CD4-positive, alpha-beta T cell (primary cell): Measurements from ENCODE around the gene DTX3. TPM values are rescaled to one million over a fixed set of nuclear protein-coding genes. Genes with fewer than 3 reads are reported as not detected.

Experiments
- ATAC-seq: fragments of 200-7000 bp; cut with Tn5 transposase; one replicate; pipeline ENCODE4 v1.10.0; 2022; ENCODE audit warnings: mild to moderate bottlenecking; ENCODE audit not compliant: poor library complexity
- CTCF ChIA-PET: fragments of 350-600 bp; sonication (Branson Sonifier 250); formaldehyde crosslinking; loops from one replicate; lab custom pipeline; 2021; ENCODE audit warnings: antibody characterized with exemption, inconsistent platforms; lab: Charles Lee
- POLR2A ChIA-PET: fragments of 350-600 bp; sonication (Branson Sonifier 250); formaldehyde crosslinking; loops from one replicate; lab custom pipeline; 2021; ENCODE audit warnings: antibody characterized with exemption, inconsistent platforms; lab: Charles Lee
- DNase-seq, 14 experiments: peaks; one replicate each; pipeline ENCODE4 v3.0.0-alpha.2; 2013 to 2020; ENCODE audit warnings: mixed read lengths in 2 of 14
- H3K27ac ChIP-seq, 2 donors: one replicate each; pipeline versions ENCODE4 v1.5.1 to v1.7.0; 2013; ENCODE audit warnings: low read length in 2 of 2, low read depth in 1 of 2, mild to moderate bottlenecking in 1 of 2
- H3K27me3 ChIP-seq, 2 experiments: 1 replicate in 1 of 2; 2 replicates in 1 of 2; pipeline versions ENCODE4 v1.6.1 to v1.7.0; 2013; ENCODE audit warnings: low read length in 2 of 2, control low read depth in 1 of 2, mild to moderate bottlenecking in 1 of 2, moderate library complexity in 1 of 2; ENCODE audit not compliant: insufficient read depth in 2 of 2, control insufficient read depth in 1 of 2
- H3K36me3 ChIP-seq: one replicate; pipeline ENCODE4 v1.6.1; 2013; ENCODE audit warnings: low read length, control low read depth; ENCODE audit not compliant: insufficient read depth
- H3K4me1 ChIP-seq: one replicate; pipeline ENCODE4 v1.6.1; 2013; ENCODE audit warnings: low read length, control low read depth; ENCODE audit not compliant: insufficient read depth
- H3K4me3 ChIP-seq: one replicate; pipeline ENCODE4 v1.5.1; 2013; ENCODE audit warnings: mild to moderate bottlenecking, low read length, moderate library complexity
- H3K9me3 ChIP-seq, 2 experiments: 1 replicate in 1 of 2; 2 replicates in 1 of 2; pipeline versions ENCODE4 v1.6.1 to v1.7.0; 2013; ENCODE audit warnings: low read length in 2 of 2, mild to moderate bottlenecking in 2 of 2, control low read depth in 1 of 2, moderate library complexity in 1 of 2; ENCODE audit not compliant: control insufficient read depth in 1 of 2, insufficient read depth in 1 of 2
- H3K27ac Mint-ChIP-seq: one replicate; pipeline ENCODE4 v1.8.0; 2020; ENCODE audit warnings: mixed read lengths
- H3K27me3 Mint-ChIP-seq: one replicate; pipeline ENCODE4 v1.8.0; 2021; ENCODE audit warnings: mixed read lengths
- H3K36me3 Mint-ChIP-seq: one replicate; pipeline ENCODE4 v1.8.0; 2021; ENCODE audit warnings: low read depth, mixed read lengths
- H3K4me1 Mint-ChIP-seq: one replicate; pipeline ENCODE4 v1.8.0; 2021; ENCODE audit warnings: low read depth, mixed read lengths
- H3K4me3 Mint-ChIP-seq: one replicate; pipeline ENCODE4 v1.8.0; 2020; ENCODE audit warnings: mild to moderate bottlenecking, mixed read lengths
- H3K9me3 Mint-ChIP-seq: one replicate; pipeline ENCODE4 v1.8.0; 2020; ENCODE audit warnings: mixed read lengths
- intact Hi-C, 2 experiments: fragments of 100-400 bp; cut with DNase I in 1 of 2; cut with micrococcal nuclease in 1 of 2; formaldehyde crosslinking; loops; one replicate each; pipeline versions ENCODE4 v1.15.1 to v1.9.0; 2023 to 2025; cut with DNase I, micrococcal nuclease
- total RNA-seq, 174 experiments: library from RNA in 2 of 174; stranded (reverse) in 2 of 174; gene quantifications; one replicate each; pipeline ENCODE4 v1.2.3 and lab custom pipeline; 2021 to 2026
- TF ChIP-seq, protein P1 (sequence below): fragments of 200-600 bp; IDR thresholded peaks from one replicate; pipeline ENCODE4 v1.8.0; 2022; ENCODE audit warnings: antibody characterized with exemption, mild to moderate bottlenecking

DTX3 gene
- total RNA-seq, 2 experiments from 2014 or later = 28.6 to 29.4 TPM

DNA sequence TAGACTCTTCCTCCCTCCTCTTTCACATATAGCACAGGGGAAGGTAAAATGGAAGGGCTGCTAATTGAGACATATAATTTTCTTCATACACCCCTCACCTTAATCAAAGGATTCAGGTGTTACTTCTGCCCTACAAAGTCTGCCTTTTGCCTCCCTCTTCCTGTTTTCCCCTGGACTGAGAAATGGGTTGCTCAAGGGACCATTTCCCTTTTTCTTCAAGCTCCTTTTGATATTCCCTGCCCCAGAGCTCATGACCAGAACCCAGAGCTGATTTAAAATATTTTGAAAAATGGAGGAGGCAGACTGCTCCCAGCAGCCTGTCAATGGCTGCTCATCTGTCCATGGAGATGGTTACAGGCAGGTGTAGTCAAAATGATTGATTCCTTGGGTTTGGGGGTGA lies 19.9 kb upstream of the DTX3 start:
- Mint-ChIP-seq H3K9me3 (no peaks in the 10 kb centered on the region), H3K4me1 (no peaks in the 10 kb centered on the region), H3K36me3 (no peaks in the 10 kb centered on the region), H3K27me3 (peaks cover 15% of the 10 kb centered on the region), H3K4me3 (no peak overlapping the region), H3K27ac (no peak overlapping the region)
- no peak for ATAC-seq
- Histone ChIP-seq H3K27me3 (peaks cover 0 to 10% of the 10 kb centered on the region in 2 experiments), H3K4me3 (no peak overlapping the region), H3K36me3 (no peaks in the 10 kb centered on the region), H3K27ac (no peak overlapping the region), H3K4me1 (peaks cover 8% of the 10 kb centered on the region), H3K9me3 (no peaks in the 10 kb centered on the region)
- ChIA-PET CTCF (no interaction called here), POLR2A (interaction anchor here (0.7 to 1.9 kb wide), 2 partner anchors 36 to 160 kb away, joined by 3 to 7 read pairs; partner anchors contain the start of gene TSPAN31)
- intact Hi-C loops = loop anchor here in 1 of 2 experiments (5.0 kb wide), 1 partner anchor 323 kb away; no protein-coding TSS in a partner anchor
- peak in 1 of 14 experiments; percentile 19 for DNase-seq
- TF ChIP-seq, protein P1, sequence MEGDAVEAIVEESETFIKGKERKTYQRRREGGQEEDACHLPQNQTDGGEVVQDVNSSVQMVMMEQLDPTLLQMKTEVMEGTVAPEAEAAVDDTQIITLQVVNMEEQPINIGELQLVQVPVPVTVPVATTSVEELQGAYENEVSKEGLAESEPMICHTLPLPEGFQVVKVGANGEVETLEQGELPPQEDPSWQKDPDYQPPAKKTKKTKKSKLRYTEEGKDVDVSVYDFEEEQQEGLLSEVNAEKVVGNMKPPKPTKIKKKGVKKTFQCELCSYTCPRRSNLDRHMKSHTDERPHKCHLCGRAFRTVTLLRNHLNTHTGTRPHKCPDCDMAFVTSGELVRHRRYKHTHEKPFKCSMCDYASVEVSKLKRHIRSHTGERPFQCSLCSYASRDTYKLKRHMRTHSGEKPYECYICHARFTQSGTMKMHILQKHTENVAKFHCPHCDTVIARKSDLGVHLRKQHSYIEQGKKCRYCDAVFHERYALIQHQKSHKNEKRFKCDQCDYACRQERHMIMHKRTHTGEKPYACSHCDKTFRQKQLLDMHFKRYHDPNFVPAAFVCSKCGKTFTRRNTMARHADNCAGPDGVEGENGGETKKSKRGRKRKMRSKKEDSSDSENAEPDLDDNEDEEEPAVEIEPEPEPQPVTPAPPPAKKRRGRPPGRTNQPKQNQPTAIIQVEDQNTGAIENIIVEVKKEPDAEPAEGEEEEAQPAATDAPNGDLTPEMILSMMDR = no peak

DNA sequence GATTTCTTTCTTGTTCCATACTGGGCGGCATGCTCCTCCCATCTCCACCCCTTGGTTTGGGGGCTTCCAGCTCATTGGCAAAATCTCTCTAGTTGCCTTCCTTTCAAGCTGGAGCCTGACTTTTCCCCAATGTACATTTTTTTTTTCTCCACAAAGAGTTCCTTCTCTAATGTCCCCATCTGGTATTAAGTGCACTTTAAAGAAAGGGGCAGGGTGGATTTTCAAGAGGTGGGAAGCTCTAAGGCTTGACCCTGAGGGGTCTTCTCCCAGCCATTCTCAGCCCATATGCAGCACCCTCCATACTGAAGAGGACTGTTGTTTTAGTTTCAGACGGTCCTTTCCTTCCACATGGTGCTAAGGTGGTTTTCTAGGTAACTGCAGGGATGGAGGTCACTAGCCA lies 19.5 kb upstream of the DTX3 start:
- Mint-ChIP-seq H3K4me3 (no peak overlapping the region), H3K9me3 (no peaks in the 10 kb centered on the region), H3K36me3 (no peaks in the 10 kb centered on the region), H3K27me3 (peaks cover 15% of the 10 kb centered on the region), H3K4me1 (peaks cover under 1% of the 10 kb centered on the region), H3K27ac (no peak overlapping the region)
- ChIA-PET CTCF (no interaction called here), POLR2A (interaction anchor here (0.6 to 0.7 kb wide), 2 partner anchors 159 to 160 kb away, joined by 3 to 4 read pairs; partner anchors contain the start of gene TSPAN31)
- peaks cover 0 to 10% of the 10 kb centered on the region in 2 experiments for H3K27me3 ChIP-seq
- ATAC-seq (no peak), DNase-seq (no peak)
- H3K36me3 ChIP-seq = no peaks in the 10 kb centered on the region
- intact Hi-C loops = no loop called here
- no peaks in the 10 kb centered on the region for H3K9me3 ChIP-seq
- no peak overlapping the region for H3K4me3 ChIP-seq
- H3K4me1 ChIP-seq = peaks cover 10% of the 10 kb centered on the region
- H3K27ac ChIP-seq = no peak overlapping the region
- TF ChIP-seq, protein P1 = no peak

DNA sequence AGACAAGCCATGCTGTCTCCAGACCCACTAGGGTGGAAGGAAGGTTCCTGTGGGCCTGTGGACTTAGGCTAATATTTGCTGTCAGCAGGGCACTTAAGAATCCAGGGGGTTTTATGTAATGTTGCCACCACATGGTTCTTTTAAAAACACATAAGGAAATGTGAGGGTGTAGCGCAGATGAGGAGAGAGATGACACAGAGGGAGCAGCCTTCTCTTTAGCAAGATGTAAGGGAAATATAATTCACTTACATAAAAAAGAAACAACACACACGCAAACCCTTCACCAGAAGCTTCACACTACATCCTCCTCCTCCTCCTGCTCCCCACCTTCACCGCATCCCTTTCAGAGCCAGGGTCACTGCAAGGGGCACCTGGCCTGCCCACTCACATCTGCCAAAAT lies 18.5 kb upstream of the DTX3 start:
- DNase-seq (no peak), ATAC-seq (no peak)
- CTCF ChIA-PET = no interaction called here
- Mint-ChIP-seq H3K36me3 (no peaks in the 10 kb centered on the region), H3K27ac (no peak overlapping the region), H3K4me3 (no peak overlapping the region), H3K4me1 (peaks cover 8% of the 10 kb centered on the region), H3K9me3 (no peaks in the 10 kb centered on the region), H3K27me3 (peaks cover 15% of the 10 kb centered on the region)
- Histone ChIP-seq H3K27me3 (peaks cover 0 to 10% of the 10 kb centered on the region in 2 experiments), H3K27ac (no peak overlapping the region), H3K36me3 (no peaks in the 10 kb centered on the region), H3K4me3 (no peak overlapping the region), H3K4me1 (peaks cover 18% of the 10 kb centered on the region), H3K9me3 (no peaks in the 10 kb centered on the region)
- POLR2A ChIA-PET = no interaction called here
- TF ChIP-seq, protein P1 = no peak
- intact Hi-C loops = no loop called here
